Astrocyte of the spinal cord (primary cell): Measurements from ENCODE around the gene METTL15.
A peak's percentile ranks its signal among the peaks of the same experiment; 100 is the strongest.
"Not testable (repeated sequence)": the region's sequence is repeated elsewhere in the genome, so short reads cannot be mapped to it uniquely, and the experiment has no call there.

Experiments used
- DNase-seq: peaks from one replicate; pipeline ENCODE4 v3.0.0; 2011; ENCODE audit warnings: low read depth, low spot score
- H3K4me3 ChIP-seq: 2 replicates; pipeline ENCODE4 v1.5.1; 2011; ENCODE audit warnings: low read depth, mild to moderate bottlenecking, low read length, moderate library complexity
- CTCF ChIP-seq: IDR thresholded peaks from 2 replicates; pipeline ENCODE4 v1.5.1; 2012; ENCODE audit warnings: low read depth, mild to moderate bottlenecking, low read length, inconsistent platforms
- in situ Hi-C: cut with HindIII; loops from 2 replicates; pipeline ENCODE4 v1.10.0; 2017; ENCODE audit warnings: low sequenced_read_pairs

Gene METTL15

GRCh38 chr11:28169816-28170215 lies 61.6 kb downstream of the METTL15 start:
- in situ Hi-C loops = no loop called here
- peak; percentile 4 for DNase-seq
- no peak overlapping the region for H3K4me3 ChIP-seq
- no peak for TF ChIP-seq CTCF

- no peak overlapping the region for H3K4me3 ChIP-seq
- no peak for DNase-seq
- no peak for TF ChIP-seq CTCF
- in situ Hi-C loops = no loop called here
Measured at GRCh38 chr11:28170759-28171158, 62.6 kb downstream of the METTL15 start.

GRCh38 chr11:28176351-28176750 lies 68.2 kb downstream of the METTL15 start:
- in situ Hi-C loops = no loop called here
- TF ChIP-seq CTCF = no peak
- H3K4me3 ChIP-seq = no peak overlapping the region
- no peak for DNase-seq

DNA sequence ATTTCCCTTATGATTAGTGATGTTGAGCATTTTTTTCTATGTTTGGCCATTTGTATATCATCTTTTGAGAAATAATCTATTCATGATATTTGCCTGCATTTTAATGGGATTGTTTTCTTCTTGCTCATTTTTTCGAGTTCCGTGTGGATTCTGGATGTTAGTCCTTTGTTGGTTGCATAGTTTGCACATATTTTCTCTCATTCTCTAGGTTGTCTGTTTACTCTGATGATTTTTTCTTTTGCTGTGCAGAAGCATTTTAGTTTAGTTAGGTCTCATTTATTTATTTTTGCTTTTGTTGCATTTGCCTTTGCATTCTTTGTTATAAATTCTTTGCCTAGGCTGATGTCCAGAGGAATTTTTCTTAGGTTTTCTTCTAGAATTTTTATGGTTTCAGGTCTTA lies 87.3 kb downstream of the METTL15 start:
- no peak for DNase-seq
- H3K4me3 ChIP-seq = no peak overlapping the region
- in situ Hi-C loops = no loop called here
- TF ChIP-seq CTCF = no peak

DNA sequence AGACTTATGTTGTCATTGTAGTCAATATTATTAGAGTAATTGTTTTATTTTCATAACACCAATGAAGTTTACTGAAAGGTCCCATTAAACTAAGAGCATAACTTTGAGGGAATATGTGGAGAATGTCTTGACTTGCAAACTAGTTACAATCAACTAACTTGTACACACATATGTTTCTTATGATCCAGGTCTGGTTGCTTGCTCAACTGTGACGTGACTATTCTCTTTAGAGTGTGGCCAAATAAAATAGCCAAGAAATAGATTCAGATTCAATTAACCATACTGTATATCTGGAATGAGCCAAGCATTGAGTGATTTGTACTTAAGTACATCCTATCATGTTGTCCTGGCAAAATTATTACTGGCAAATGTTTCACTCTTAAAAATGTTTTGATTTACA lies 101.7 kb downstream of the METTL15 start:
- no peak for TF ChIP-seq CTCF
- DNase-seq = no peak
- H3K4me3 ChIP-seq = no peak overlapping the region
- in situ Hi-C loops = no loop called here

DNA sequence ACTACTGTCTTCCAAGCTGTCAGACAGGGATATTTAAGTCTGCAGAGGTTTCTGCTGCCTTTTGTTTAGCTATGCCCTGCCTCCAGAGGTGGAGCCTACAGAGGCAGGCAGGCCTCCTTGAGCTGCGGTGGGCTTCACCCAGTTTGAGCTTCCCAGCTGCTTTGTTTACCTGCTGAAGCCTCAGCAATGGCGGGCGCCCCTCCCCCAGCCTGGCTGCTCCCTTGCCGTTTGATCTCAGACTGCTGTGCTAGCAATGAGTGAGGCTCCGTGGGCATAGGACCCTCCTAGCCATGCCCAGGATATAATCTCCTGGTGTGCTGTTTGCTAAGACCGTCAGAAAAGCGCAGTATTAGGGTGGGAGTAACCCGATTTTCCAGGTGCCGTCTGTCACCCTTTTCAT lies 113.9 kb downstream of the METTL15 start:
- H3K4me3 ChIP-seq, in situ Hi-C loops, DNase-seq: not testable (repeated sequence)

- DNase-seq = no peak
- in situ Hi-C loops = no loop called here
- H3K4me3 ChIP-seq = no peak overlapping the region
- no peak for TF ChIP-seq CTCF
Measured at GRCh38 chr11:28223577-28223976, 115.4 kb downstream of the METTL15 start.
